Measurements from ENCODE around the gene DEFB112.

GRCh38 chr6:50087231-50087954, 37.7 kb upstream of the DEFB112 start:
- TF ChIP-seq, protein P1, sequence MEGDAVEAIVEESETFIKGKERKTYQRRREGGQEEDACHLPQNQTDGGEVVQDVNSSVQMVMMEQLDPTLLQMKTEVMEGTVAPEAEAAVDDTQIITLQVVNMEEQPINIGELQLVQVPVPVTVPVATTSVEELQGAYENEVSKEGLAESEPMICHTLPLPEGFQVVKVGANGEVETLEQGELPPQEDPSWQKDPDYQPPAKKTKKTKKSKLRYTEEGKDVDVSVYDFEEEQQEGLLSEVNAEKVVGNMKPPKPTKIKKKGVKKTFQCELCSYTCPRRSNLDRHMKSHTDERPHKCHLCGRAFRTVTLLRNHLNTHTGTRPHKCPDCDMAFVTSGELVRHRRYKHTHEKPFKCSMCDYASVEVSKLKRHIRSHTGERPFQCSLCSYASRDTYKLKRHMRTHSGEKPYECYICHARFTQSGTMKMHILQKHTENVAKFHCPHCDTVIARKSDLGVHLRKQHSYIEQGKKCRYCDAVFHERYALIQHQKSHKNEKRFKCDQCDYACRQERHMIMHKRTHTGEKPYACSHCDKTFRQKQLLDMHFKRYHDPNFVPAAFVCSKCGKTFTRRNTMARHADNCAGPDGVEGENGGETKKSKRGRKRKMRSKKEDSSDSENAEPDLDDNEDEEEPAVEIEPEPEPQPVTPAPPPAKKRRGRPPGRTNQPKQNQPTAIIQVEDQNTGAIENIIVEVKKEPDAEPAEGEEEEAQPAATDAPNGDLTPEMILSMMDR (IDR thresholded peaks at IDR 0.05; ENCODE audit: low read length), result no peak
- TF ChIP-seq EZH2 (IDR thresholded peaks at IDR 0.05; ENCODE audit: borderline replicate concordance, low read length), result no peak

Data from OCI-LY1 (cell line).